ENCODE data around the gene MORC1.

GRCh38 chr3:109072194-109072593 lies 45.7 kb downstream of the MORC1 start:
- TF ChIP-seq CTCF (IDR thresholded peaks at IDR 0.05): no peak
- TF ChIP-seq EZH2 (IDR thresholded peaks at IDR 0.05): no peak
